NCI-H146 (cell line): ENCODE data around the gene SERPINA12.
"Not testable (repeated sequence)": the region's sequence is repeated elsewhere in the genome, so short reads cannot be mapped to it uniquely, and the experiment has no call there.

Experiments used
- DNase-seq: peaks from one replicate; lab custom pipeline; 2025; lab: John Stamatoyannopoulos, UW

SERPINA12 gene

GRCh38 chr14:94489336-94489735 is 19.9 kb downstream of the SERPINA12 start:
- no peak for DNase-seq

GRCh38 chr14:94486883-94487282 is 22.4 kb downstream of the SERPINA12 start:
- no peak for DNase-seq

- no peak for DNase-seq
These were observed 23.1 kb downstream of the SERPINA12 start for GRCh38 chr14:94485944-94486841.

GRCh38 chr14:94484481-94484880 is 24.8 kb downstream of the SERPINA12 start:
- no peak for DNase-seq

- DNase-seq, result no peak
These were observed 25.5 kb downstream of the SERPINA12 start for GRCh38 chr14:94483729-94484275.

GRCh38 chr14:94483071-94483451 is 26.2 kb downstream of the SERPINA12 start:
- DNase-seq, result no peak

- not testable (repeated sequence) for DNase-seq
These were observed 26.9 kb downstream of the SERPINA12 start for GRCh38 chr14:94482132-94483070.

- no peak for DNase-seq
These were observed 27.7 kb downstream of the SERPINA12 start for GRCh38 chr14:94481468-94482131.

- DNase-seq, result no peak
These were observed 28.5 kb downstream of the SERPINA12 start for GRCh38 chr14:94480809-94481208.

- no peak for DNase-seq
These were observed 30.8 kb downstream of the SERPINA12 start for GRCh38 chr14:94478420-94478819.

- no peak for DNase-seq
These were observed 33.2 kb downstream of the SERPINA12 start, which contains the start of gene SERPINA9 for GRCh38 chr14:94476023-94476422. TSS of gene SERPINA9 (minus strand) at chr14:94476197. CDS start at chr14:94469840, 6,357 bp downstream.

- no peak for DNase-seq
These were observed 34.7 kb downstream of the SERPINA12 start for GRCh38 chr14:94474581-94475031.

- no peak for DNase-seq
These were observed 35.4 kb downstream of the SERPINA12 start for GRCh38 chr14:94473666-94474410.

- DNase-seq, result no peak
These were observed 36.4 kb downstream of the SERPINA12 start for GRCh38 chr14:94472842-94473241.

- DNase-seq, result no peak
These were observed 38.2 kb downstream of the SERPINA12 start for GRCh38 chr14:94471045-94471444.

GRCh38 chr14:94470311-94470710 is 39.0 kb downstream of the SERPINA12 start:
- DNase-seq, result no peak

GRCh38 chr14:94469261-94469660 is 40.0 kb downstream of the SERPINA12 start:
- DNase-seq, result no peak

GRCh38 chr14:94467728-94468520 is 41.3 kb downstream of the SERPINA12 start:
- DNase-seq, result no peak

GRCh38 chr14:94466706-94467370 is 42.4 kb downstream of the SERPINA12 start:
- DNase-seq, result no peak
